IMR-90 (cell line): ENCODE measurements around the gene DSCAM. TPM values are rescaled to one million over a fixed set of nuclear protein-coding genes. Genes with fewer than 3 reads are reported as not detected.

Experiments used
- ATAC-seq: fragments of 200-7000 bp; cut with Tn5 transposase; 2 replicates; pipeline ENCODE4 v1.9.1; 2020; ENCODE audit warnings: low read depth, mild to moderate bottlenecking, moderate library complexity
- BruUV-seq: library from RNA; stranded (reverse); fragments of 400-500 nt; replicated peaks from 2 replicates; lab custom pipeline; 2021; lab: Mats Ljungman, UMichigan
- CTCF ChIA-PET: fragments of 300-600 bp; formaldehyde crosslinking; extraction: SDS; loops from one replicate; lab custom pipeline; 2021; ENCODE audit warnings: antibody characterized with exemption; lab: Yijun Ruan, JAX
- POLR2A ChIA-PET: fragments of 300-600 bp; sonication (Branson Sonifier 250); formaldehyde crosslinking; loops from one replicate; lab custom pipeline; 2022; ENCODE audit warnings: antibody characterized with exemption; ENCODE audit not compliant: unreplicated experiment; lab: Charles Lee
- DNase-seq: peaks from one replicate; pipeline ENCODE4 v3.0.0; 2013
- H2AFZ ChIP-seq: replicated peaks from 2 replicates; pipeline ENCODE3; 2013; ENCODE audit warnings: low read length, mild to moderate bottlenecking; ENCODE audit not compliant: poor library complexity
- H2AK5ac ChIP-seq: 2 replicates; pipeline ENCODE4 v1.6.1; 2013; ENCODE audit warnings: low read depth, low read length, inconsistent platforms
- H2AK9ac ChIP-seq: replicated peaks from 2 replicates; pipeline ENCODE3; 2013; ENCODE audit warnings: mild to moderate bottlenecking, low read depth, low read length, moderate library complexity; ENCODE audit not compliant: poor library complexity
- H2BK120ac ChIP-seq: 2 replicates; pipeline ENCODE4 v1.6.1; 2013; ENCODE audit warnings: low read depth, low read length, inconsistent platforms
- H2BK15ac ChIP-seq: 3 replicates; pipeline ENCODE4 v1.6.1; 2013; ENCODE audit warnings: low read depth, low read length, inconsistent platforms
- H2BK20ac ChIP-seq: 2 replicates; pipeline ENCODE4 v1.6.1; 2013; ENCODE audit warnings: low read depth, mild to moderate bottlenecking, inconsistent platforms, low read length, moderate library complexity
- H2BK5ac ChIP-seq: 2 replicates; pipeline ENCODE4 v1.6.1; 2013; ENCODE audit warnings: mild to moderate bottlenecking, low read depth, low read length, inconsistent platforms; ENCODE audit not compliant: poor library complexity, severe bottlenecking
- H3K14ac ChIP-seq: replicated peaks from 2 replicates; pipeline ENCODE4 v1.6.1; 2013; ENCODE audit warnings: low read depth, low read length, inconsistent platforms
- H3K18ac ChIP-seq: 2 replicates; pipeline ENCODE4 v1.6.1; 2013; ENCODE audit warnings: low read depth, low read length, control low read depth
- H3K23ac ChIP-seq: 2 replicates; pipeline ENCODE4 v1.6.1; 2013; ENCODE audit warnings: low read depth, low read length, inconsistent platforms
- H3K27ac ChIP-seq: 2 replicates; pipeline ENCODE4 v1.5.1; 2013; ENCODE audit warnings: mild to moderate bottlenecking, control low read depth, low read length; ENCODE audit not compliant: insufficient read depth
- H3K27me3 ChIP-seq: 2 replicates; pipeline ENCODE4 v1.6.1; 2013; ENCODE audit warnings: low read length; ENCODE audit not compliant: control insufficient read depth, insufficient read depth
- H3K36me3 ChIP-seq: 2 replicates; pipeline ENCODE4 v1.6.1; 2013; ENCODE audit warnings: low read length, mixed read lengths; ENCODE audit not compliant: control insufficient read depth, insufficient read depth
- H3K4ac ChIP-seq: 2 replicates; pipeline ENCODE4 v1.6.1; 2013; ENCODE audit warnings: low read depth, low read length, inconsistent platforms
- H3K4me1 ChIP-seq: 2 replicates; pipeline ENCODE4 v1.6.1; 2013; ENCODE audit warnings: low read length, mixed read lengths; ENCODE audit not compliant: control insufficient read depth, insufficient read depth
- H3K4me2 ChIP-seq: 2 replicates; pipeline ENCODE4 v1.6.1; 2013; ENCODE audit warnings: low read depth, mild to moderate bottlenecking, control low read depth, low read length, moderate library complexity
- H3K4me3 ChIP-seq: 2 replicates; pipeline ENCODE4 v1.5.1; 2013; ENCODE audit warnings: low read depth, mild to moderate bottlenecking, control low read depth, low read length, moderate library complexity; ENCODE audit not compliant: insufficient read depth
- H3K56ac ChIP-seq: 2 replicates; pipeline ENCODE4 v1.6.1; 2013; ENCODE audit warnings: low read length, inconsistent platforms; ENCODE audit not compliant: insufficient read depth; ENCODE audit errors: extremely low read depth
- H3K79me1 ChIP-seq, 2 experiments: 2 replicates each; pipeline ENCODE4 v1.6.1; 2013; ENCODE audit warnings: low read length in 2 of 2, inconsistent platforms in 1 of 2, low read depth in 1 of 2
- H3K9ac ChIP-seq: 2 replicates; pipeline ENCODE4 v1.6.1; 2013; ENCODE audit warnings: low read depth, low read length, control low read depth
- H3K9me1 ChIP-seq: 2 replicates; pipeline ENCODE4 v1.6.1; 2013; ENCODE audit warnings: low read length, inconsistent platforms; ENCODE audit not compliant: insufficient read depth
- H3K9me3 ChIP-seq: 2 replicates; pipeline ENCODE4 v1.6.1; 2013; ENCODE audit warnings: low read length; ENCODE audit not compliant: control insufficient read depth, insufficient read depth
- H4K20me1 ChIP-seq: 2 replicates; pipeline ENCODE4 v1.6.1; 2013; ENCODE audit warnings: low read length, inconsistent platforms; ENCODE audit not compliant: insufficient read depth
- H4K5ac ChIP-seq: 2 replicates; pipeline ENCODE4 v1.6.1; 2013; ENCODE audit warnings: mild to moderate bottlenecking, low read depth, low read length, control low read depth
- H4K8ac ChIP-seq, 2 experiments: 2 replicates each; pipeline ENCODE4 v1.6.1; 2013; ENCODE audit warnings: low read depth in 2 of 2, low read length in 2 of 2, control low read depth in 1 of 2, inconsistent platforms in 1 of 2
- H4K91ac ChIP-seq: 2 replicates; pipeline ENCODE4 v1.6.1; 2013; ENCODE audit warnings: low read depth, low read length, inconsistent platforms; ENCODE audit not compliant: insufficient read depth
- BHLHE40 ChIP-seq: fragments of 150-350 bp; IDR thresholded peaks from 2 replicates; pipeline ENCODE4 v1.6.1; 2016; ENCODE audit warnings: mild to moderate bottlenecking, low read depth, low read length
- CHD1 ChIP-seq: IDR thresholded peaks from 2 replicates; pipeline ENCODE4 v1.6.1; 2012; ENCODE audit warnings: low read depth, low read length, improper control_type of control experiment
- FOS ChIP-seq: fragments of 150-350 bp; IDR thresholded peaks from 2 replicates; pipeline ENCODE4 v1.6.1; 2016; ENCODE audit warnings: low read depth, low read length
- MAFK ChIP-seq: IDR thresholded peaks from 2 replicates; pipeline ENCODE4 v1.6.1; 2012; ENCODE audit warnings: low read depth, low read length, improper control_type of control experiment
- MAZ ChIP-seq: IDR thresholded peaks from 2 replicates; pipeline ENCODE4 v1.6.1; 2012; ENCODE audit warnings: low read depth, mild to moderate bottlenecking, low read length, improper control_type of control experiment, moderate library complexity, borderline replicate concordance
- MXI1 ChIP-seq: IDR thresholded peaks from 2 replicates; pipeline ENCODE4 v1.6.1; 2012; ENCODE audit warnings: low read depth, mild to moderate bottlenecking, low read length, moderate library complexity, borderline replicate concordance
- NFE2L2 ChIP-seq: fragments of 150-350 bp; IDR thresholded peaks from 2 replicates; pipeline ENCODE4 v1.6.1; 2016; ENCODE audit warnings: low read depth, mild to moderate bottlenecking, low read length
- POLR2A ChIP-seq: IDR thresholded peaks from 2 replicates; pipeline ENCODE4 v1.6.1; 2012; ENCODE audit warnings: mild to moderate bottlenecking, low read depth, low read length
- RAD21 ChIP-seq: IDR thresholded peaks from 2 replicates; pipeline ENCODE4 v1.6.1; 2012; ENCODE audit warnings: low read length, improper control_type of control experiment
- RCOR1 ChIP-seq: IDR thresholded peaks from 2 replicates; pipeline ENCODE4 v1.6.1; 2012; ENCODE audit warnings: mild to moderate bottlenecking, low read length, improper control_type of control experiment; ENCODE audit not compliant: insufficient replicate concordance
- SMC3 ChIP-seq: fragments of 150-350 bp; IDR thresholded peaks from 2 replicates; pipeline ENCODE4 v1.6.1; 2016; ENCODE audit warnings: low read depth, mild to moderate bottlenecking, antibody characterized with exemption, low read length, moderate library complexity
- WGBS, 2 experiments: methylation state at CpG; one replicate each; pipeline versions ENCODE4 v1.1.5 to v1.1.7; 2013; ENCODE audit warnings: missing lambda C conversion rate in 2 of 2; ENCODE audit not compliant: insufficient read length in 1 of 2; ENCODE audit errors: extremely low coverage in 2 of 2; 5-methylcytosine and 5-hydroxymethylcytosine counted together
- dilution Hi-C: fragments of 300-500 bp; cut with HindIII; formaldehyde crosslinking; loops from one replicate; pipeline ENCODE4 v1.14.3; 2018; ENCODE audit warnings: low sequenced_read_pairs; ENCODE audit not compliant: unreplicated experiment
- in situ Hi-C: fragments of 300-500 bp; cut with MboI; formaldehyde crosslinking; loops from 3 replicates; pipeline ENCODE4 v1.14.3; 2019; ENCODE audit warnings: low sequenced_read_pairs, inconsistent platforms, mixed read lengths
- intact Hi-C: fragments of 100-400 bp; cut with micrococcal nuclease; formaldehyde crosslinking; loops from 2 replicates; pipeline ENCODE4 v1.10.0; 2022
- polyA plus RNA-seq, 3 experiments: library from polyadenylated mRNA; depleted of rRNA; stranded (reverse); fragments of >200 nt; gene quantifications; 2 replicates each; pipeline ENCODE4 v1.2.3, GENCODE V29; 2012; ENCODE audit warnings: low replicate concordance in 1 of 3
- total RNA-seq: library from RNA; depleted of rRNA; stranded (reverse); fragments of >200 nt; gene quantifications from 2 replicates; pipeline ENCODE4 v1.2.3, GENCODE V29; 2012
- TF ChIP-seq, protein P1 (sequence below): fragments of 150-350 bp; IDR thresholded peaks from 2 replicates; pipeline ENCODE4 v1.6.1; 2016; ENCODE audit warnings: low read depth, mild to moderate bottlenecking, low read length, moderate library complexity, borderline replicate concordance

Gene DSCAM
- total and polyA plus RNA-seq, 2 of the 4 experiments (the other 2 are of a cell fraction) = under 0.01 to 0.02 TPM

GRCh38 chr21:40796464-40796863, 50.5 kb downstream of the DSCAM start:
- H3K4me3 ChIP-seq = no peak overlapping the region
- POLR2A ChIA-PET = no interaction called here
- H2AK9ac ChIP-seq = no peak overlapping the region
- H3K36me3 ChIP-seq = no peaks in the 10 kb centered on the region
- no peak overlapping the region for H4K5ac ChIP-seq
- no peak overlapping the region for H4K8ac ChIP-seq
- CTCF ChIA-PET = interaction anchor here (1.2 kb wide), 1 partner anchor 1355 kb away, joined by 3 read pairs; no protein-coding TSS in a partner anchor
- no peak overlapping the region for H3K23ac ChIP-seq
- no peaks in the 10 kb centered on the region for H3K9me1 ChIP-seq
- H3K9me3 ChIP-seq = peaks cover 10% of the 10 kb centered on the region
- no TSS peak for BruUV-seq
- H2BK15ac ChIP-seq = no peak overlapping the region
- no peaks in the 10 kb centered on the region for H3K79me1 ChIP-seq
- in situ Hi-C loops (no loop called here), dilution Hi-C loops (no loop called here), intact Hi-C loops (no loop called here)
- no peak overlapping the region for H2BK120ac ChIP-seq
- ATAC-seq = no peak
- no peak overlapping the region for H2BK20ac ChIP-seq
- no peak for TF ChIP-seq RCOR1
- TF ChIP-seq MAZ = no peak
- TF ChIP-seq RAD21 = no peak
- TF ChIP-seq, protein P1, sequence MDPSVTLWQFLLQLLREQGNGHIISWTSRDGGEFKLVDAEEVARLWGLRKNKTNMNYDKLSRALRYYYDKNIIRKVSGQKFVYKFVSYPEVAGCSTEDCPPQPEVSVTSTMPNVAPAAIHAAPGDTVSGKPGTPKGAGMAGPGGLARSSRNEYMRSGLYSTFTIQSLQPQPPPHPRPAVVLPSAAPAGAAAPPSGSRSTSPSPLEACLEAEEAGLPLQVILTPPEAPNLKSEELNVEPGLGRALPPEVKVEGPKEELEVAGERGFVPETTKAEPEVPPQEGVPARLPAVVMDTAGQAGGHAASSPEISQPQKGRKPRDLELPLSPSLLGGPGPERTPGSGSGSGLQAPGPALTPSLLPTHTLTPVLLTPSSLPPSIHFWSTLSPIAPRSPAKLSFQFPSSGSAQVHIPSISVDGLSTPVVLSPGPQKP = no peak
- TF ChIP-seq BHLHE40 = no peak
- no peak for TF ChIP-seq POLR2A
- no peak for TF ChIP-seq MXI1
- no peak for TF ChIP-seq MAFK
- no peak for TF ChIP-seq CHD1
- TF ChIP-seq FOS = no peak
- no peak for TF ChIP-seq SMC3
- no peak for TF ChIP-seq NFE2L2
- no peak overlapping the region for H3K4ac ChIP-seq
- no peak overlapping the region for H3K27ac ChIP-seq
- H3K4me1 ChIP-seq = no peaks in the 10 kb centered on the region
- H2BK5ac ChIP-seq = no peak overlapping the region
- no peak overlapping the region for H2AFZ ChIP-seq
- H3K27me3 ChIP-seq = no peaks in the 10 kb centered on the region
- H2AK5ac ChIP-seq = no peak overlapping the region
- no peak overlapping the region for H3K18ac ChIP-seq
- no peak overlapping the region for H3K9ac ChIP-seq
- no peak overlapping the region for H3K56ac ChIP-seq
- H3K14ac ChIP-seq = no peak overlapping the region
- H3K4me2 ChIP-seq = no peak overlapping the region
- H4K20me1 ChIP-seq = no peaks in the 10 kb centered on the region
- no CpG with 5 or more reads among the region's 1 CpG for WGBS, 2 experiments
- no peak overlapping the region for H4K91ac ChIP-seq
- no peak for DNase-seq
